ENCODE results near the gene ABAT. TPM values are rescaled to one million over a fixed set of nuclear protein-coding genes. Genes with fewer than 3 reads are reported as not detected.

ABAT gene
- total RNA-seq, 2 donors from 2014 or later: 9.3 to 9.8 TPM

DNA sequence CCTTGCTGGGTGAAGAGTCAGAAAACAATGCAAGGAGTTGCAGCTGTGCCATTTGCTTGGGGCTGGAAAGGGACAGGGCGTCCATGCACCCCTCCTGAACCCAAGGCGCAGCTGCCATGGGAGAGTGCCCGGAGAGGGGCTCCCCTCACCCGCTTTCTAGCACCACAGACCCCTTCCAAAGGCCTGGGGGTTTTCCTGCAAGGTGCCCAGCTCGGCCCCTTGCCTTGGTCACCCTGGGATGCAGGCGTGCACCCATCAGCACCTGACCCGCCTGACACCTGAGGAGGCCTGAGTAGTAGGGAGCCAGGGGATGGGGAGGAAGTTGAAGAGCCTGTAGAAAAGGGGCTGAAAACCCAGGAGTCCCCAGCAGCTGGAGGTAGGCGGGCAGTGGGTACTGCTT lies 92.8 kb downstream of the ABAT start:
- no peaks in the 10 kb centered on the region for H3K9me3 ChIP-seq
- ATAC-seq (ENCODE audit: insufficient number of reproducible peaks, low FRiP score, low read depth): no peak
- no peak overlapping the region for H3K27ac ChIP-seq
- H3K27me3 ChIP-seq (replicated peaks; ENCODE audit: insufficient read depth): no peaks in the 10 kb centered on the region
- peaks cover 7% of the 10 kb centered on the region for H3K36me3 ChIP-seq
- H3K4me1 ChIP-seq (ENCODE audit: control insufficient read depth in 1 of 2, low read depth in 2 of 2): no peaks in the 10 kb centered on the region
- no peak for DNase-seq (ENCODE audit: low spot score)
- H3K4me3 ChIP-seq: no peak overlapping the region
- TF ChIP-seq CTCF (IDR thresholded peaks at IDR 0.05): no peak

- H3K9me3 ChIP-seq: no peaks in the 10 kb centered on the region
- H3K27ac ChIP-seq: no peak overlapping the region
- H3K4me3 ChIP-seq: no peak overlapping the region
- DNase-seq (ENCODE audit: low spot score) (no peak), ATAC-seq (ENCODE audit: insufficient number of reproducible peaks, low FRiP score, low read depth) (no peak)
- peaks cover 7% of the 10 kb centered on the region for H3K36me3 ChIP-seq
- TF ChIP-seq CTCF (IDR thresholded peaks at IDR 0.05): no peak
- H3K27me3 ChIP-seq (replicated peaks; ENCODE audit: insufficient read depth): no peaks in the 10 kb centered on the region
- H3K4me1 ChIP-seq (ENCODE audit: control insufficient read depth in 1 of 2, low read depth in 2 of 2): no peaks in the 10 kb centered on the region
Measured at GRCh38 chr16:8768283-8768682, 93.9 kb downstream of the ABAT start.

DNA sequence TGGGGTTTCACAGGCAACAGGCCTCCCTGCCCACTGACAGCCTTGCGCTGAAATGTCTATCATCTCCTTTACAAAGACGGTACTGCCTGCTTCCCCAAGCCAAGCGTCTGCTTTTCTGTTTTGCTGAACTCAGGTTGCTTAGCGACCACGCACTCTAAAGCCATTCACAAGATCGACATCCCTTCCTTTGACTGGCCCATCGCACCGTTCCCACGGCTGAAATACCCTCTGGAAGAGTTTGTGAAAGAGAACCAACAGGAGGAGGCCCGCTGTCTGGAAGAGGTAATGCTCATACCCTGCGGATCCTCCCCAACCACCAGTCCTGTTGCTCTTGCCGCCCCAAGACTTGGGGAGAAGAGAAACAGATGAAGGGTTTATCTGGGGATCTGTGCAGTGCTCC lies 94.3 kb downstream of the ABAT start:
- DNase-seq (ENCODE audit: low spot score) (no peak), ATAC-seq (ENCODE audit: insufficient number of reproducible peaks, low FRiP score, low read depth) (no peak)
- no peak for TF ChIP-seq CTCF (IDR thresholded peaks at IDR 0.05)
- no peak overlapping the region for H3K4me3 ChIP-seq
- H3K27me3 ChIP-seq (replicated peaks; ENCODE audit: insufficient read depth): no peaks in the 10 kb centered on the region
- no peaks in the 10 kb centered on the region for H3K4me1 ChIP-seq (ENCODE audit: control insufficient read depth in 1 of 2, low read depth in 2 of 2)
- H3K9me3 ChIP-seq: no peaks in the 10 kb centered on the region
- H3K36me3 ChIP-seq: peaks cover 6% of the 10 kb centered on the region
- no peak overlapping the region for H3K27ac ChIP-seq

- ATAC-seq (ENCODE audit: insufficient number of reproducible peaks, low FRiP score, low read depth) (no peak), DNase-seq (ENCODE audit: low spot score) (no peak)
- H3K4me3 ChIP-seq: no peak overlapping the region
- H3K9me3 ChIP-seq: no peaks in the 10 kb centered on the region
- H3K27ac ChIP-seq: no peak overlapping the region
- peaks cover 4% of the 10 kb centered on the region for H3K36me3 ChIP-seq
- TF ChIP-seq CTCF (IDR thresholded peaks at IDR 0.05): no peak
- no peaks in the 10 kb centered on the region for H3K4me1 ChIP-seq (ENCODE audit: control insufficient read depth in 1 of 2, low read depth in 2 of 2)
- no peaks in the 10 kb centered on the region for H3K27me3 ChIP-seq (replicated peaks; ENCODE audit: insufficient read depth)
Measured at GRCh38 chr16:8773537-8773936, 99.1 kb downstream of the ABAT start.

- H3K4me1 ChIP-seq (ENCODE audit: control insufficient read depth in 1 of 2, low read depth in 2 of 2): no peaks in the 10 kb centered on the region
- H3K27ac ChIP-seq: no peak overlapping the region
- TF ChIP-seq CTCF (IDR thresholded peaks at IDR 0.05): no peak
- H3K36me3 ChIP-seq: peaks cover 4% of the 10 kb centered on the region
- H3K4me3 ChIP-seq: no peak overlapping the region
- H3K9me3 ChIP-seq: no peaks in the 10 kb centered on the region
- H3K27me3 ChIP-seq (replicated peaks; ENCODE audit: insufficient read depth): no peaks in the 10 kb centered on the region
- DNase-seq (ENCODE audit: low spot score) (no peak), ATAC-seq (ENCODE audit: insufficient number of reproducible peaks, low FRiP score, low read depth) (no peak)
Measured at GRCh38 chr16:8774208-8774607, 99.8 kb downstream of the ABAT start.
